ENCODE data around the gene NR4A3. TPM values are rescaled to one million over a fixed set of nuclear protein-coding genes. Genes with fewer than 3 reads are reported as not detected.

The NR4A3 gene
- total and polyA plus RNA-seq, 2 experiments from 2014 or later = 2.4 to 2.9 TPM

DNA sequence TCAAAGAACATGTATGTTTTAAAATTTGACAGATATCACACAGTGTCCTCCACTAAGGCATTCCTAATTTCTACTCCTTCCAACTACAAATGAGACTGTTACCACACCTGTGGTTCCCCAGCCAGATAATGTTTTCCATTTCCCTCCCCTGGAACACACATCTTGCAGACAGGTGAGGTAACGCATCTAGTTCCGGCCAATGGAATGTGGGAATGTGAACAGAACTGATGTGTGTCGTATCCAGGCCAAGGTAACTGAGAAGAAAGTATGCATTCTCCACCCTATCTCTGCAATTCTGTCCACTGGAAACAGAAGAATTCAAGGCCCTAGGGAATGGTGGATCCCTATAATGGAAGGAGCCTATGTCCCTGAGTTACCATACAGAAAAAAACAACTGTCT, 19.9 kb upstream of the NR4A3 start:
- Histone ChIP-seq H4K20me1 (ENCODE audit: insufficient read depth, poor library complexity, severe bottlenecking) (no peaks in the 10 kb centered on the region), H3K36me3 (replicated peaks; ENCODE audit: insufficient read depth, low read depth) (no peaks in the 10 kb centered on the region), H3K79me2 (no peaks in the 10 kb centered on the region), H3K4me1 (ENCODE audit: insufficient read depth) (no peaks in the 10 kb centered on the region), H2AFZ (no peak overlapping the region), H3K9me2 (replicated peaks; ENCODE audit: insufficient read depth) (no peaks in the 10 kb centered on the region), H3K4me2 (no peak overlapping the region), H3K4me3 (no peak overlapping the region), H3K9me3 (ENCODE audit: low read depth) (no peaks in the 10 kb centered on the region), H3K27ac (no peak overlapping the region), H3K27me3 (no peaks in the 10 kb centered on the region)
- DNase-seq (ENCODE audit: low spot score) = no peak
- TF ChIP-seq EZH2phosphoT487 (IDR thresholded peaks at IDR 0.05; ENCODE audit: low read depth, severe bottlenecking, unreplicated experiment) (no peak), EZH2 (IDR thresholded peaks at IDR 0.05; ENCODE audit: borderline replicate concordance) (no peak)
- TF ChIP-seq, protein P1, sequence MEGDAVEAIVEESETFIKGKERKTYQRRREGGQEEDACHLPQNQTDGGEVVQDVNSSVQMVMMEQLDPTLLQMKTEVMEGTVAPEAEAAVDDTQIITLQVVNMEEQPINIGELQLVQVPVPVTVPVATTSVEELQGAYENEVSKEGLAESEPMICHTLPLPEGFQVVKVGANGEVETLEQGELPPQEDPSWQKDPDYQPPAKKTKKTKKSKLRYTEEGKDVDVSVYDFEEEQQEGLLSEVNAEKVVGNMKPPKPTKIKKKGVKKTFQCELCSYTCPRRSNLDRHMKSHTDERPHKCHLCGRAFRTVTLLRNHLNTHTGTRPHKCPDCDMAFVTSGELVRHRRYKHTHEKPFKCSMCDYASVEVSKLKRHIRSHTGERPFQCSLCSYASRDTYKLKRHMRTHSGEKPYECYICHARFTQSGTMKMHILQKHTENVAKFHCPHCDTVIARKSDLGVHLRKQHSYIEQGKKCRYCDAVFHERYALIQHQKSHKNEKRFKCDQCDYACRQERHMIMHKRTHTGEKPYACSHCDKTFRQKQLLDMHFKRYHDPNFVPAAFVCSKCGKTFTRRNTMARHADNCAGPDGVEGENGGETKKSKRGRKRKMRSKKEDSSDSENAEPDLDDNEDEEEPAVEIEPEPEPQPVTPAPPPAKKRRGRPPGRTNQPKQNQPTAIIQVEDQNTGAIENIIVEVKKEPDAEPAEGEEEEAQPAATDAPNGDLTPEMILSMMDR (IDR thresholded peaks at IDR 0.05; ENCODE audit: poor library complexity) = no peak
- 88% methylated on average over 3 of the region's 3 CpGs for WGBS (ENCODE audit: low lambda C conversion rate, missing lambda C conversion rate)

DNA sequence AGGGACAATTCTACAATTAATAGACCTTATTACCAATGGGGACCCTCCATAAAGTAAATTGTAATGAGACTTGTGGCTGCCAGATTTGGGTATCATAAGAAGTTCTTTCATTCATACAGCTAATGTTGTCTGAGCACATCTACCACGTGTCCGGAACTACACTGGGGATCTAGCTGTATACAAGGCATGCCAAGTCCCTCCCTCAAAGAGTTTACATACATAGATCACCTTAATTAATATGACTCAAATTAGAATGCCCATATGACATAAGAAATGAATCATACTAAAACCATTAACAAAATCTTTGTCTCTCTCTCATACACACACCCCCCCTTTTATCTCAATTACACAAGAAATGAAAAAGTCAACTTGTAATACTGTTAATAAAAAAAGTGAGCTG, 18.0 kb upstream of the NR4A3 start:
- H3K9me3 ChIP-seq (ENCODE audit: low read depth) = no peaks in the 10 kb centered on the region
- no peak overlapping the region for H3K27ac ChIP-seq
- H3K27me3 ChIP-seq = no peaks in the 10 kb centered on the region
- H3K4me3 ChIP-seq = no peak overlapping the region
- H3K79me2 ChIP-seq = no peaks in the 10 kb centered on the region
- TF ChIP-seq EZH2 (IDR thresholded peaks at IDR 0.05; ENCODE audit: borderline replicate concordance) = no peak
- no peak for TF ChIP-seq EZH2phosphoT487 (IDR thresholded peaks at IDR 0.05; ENCODE audit: low read depth, severe bottlenecking, unreplicated experiment)
- TF ChIP-seq, protein P1 (IDR thresholded peaks at IDR 0.05; ENCODE audit: poor library complexity) = no peak
- H3K4me1 ChIP-seq (ENCODE audit: insufficient read depth) = no peaks in the 10 kb centered on the region
- no peaks in the 10 kb centered on the region for H3K36me3 ChIP-seq (replicated peaks; ENCODE audit: insufficient read depth, low read depth)
- no peak overlapping the region for H3K4me2 ChIP-seq
- no peaks in the 10 kb centered on the region for H3K9me2 ChIP-seq (replicated peaks; ENCODE audit: insufficient read depth)
- DNase-seq (ENCODE audit: low spot score) = no peak
- H4K20me1 ChIP-seq (ENCODE audit: insufficient read depth, poor library complexity, severe bottlenecking) = no peaks in the 10 kb centered on the region
- no peak overlapping the region for H2AFZ ChIP-seq
- whole genome bisulfite sequencing (ENCODE audit: low lambda C conversion rate, missing lambda C conversion rate) = 95% methylated on average over 2 of the region's 2 CpGs

DNA sequence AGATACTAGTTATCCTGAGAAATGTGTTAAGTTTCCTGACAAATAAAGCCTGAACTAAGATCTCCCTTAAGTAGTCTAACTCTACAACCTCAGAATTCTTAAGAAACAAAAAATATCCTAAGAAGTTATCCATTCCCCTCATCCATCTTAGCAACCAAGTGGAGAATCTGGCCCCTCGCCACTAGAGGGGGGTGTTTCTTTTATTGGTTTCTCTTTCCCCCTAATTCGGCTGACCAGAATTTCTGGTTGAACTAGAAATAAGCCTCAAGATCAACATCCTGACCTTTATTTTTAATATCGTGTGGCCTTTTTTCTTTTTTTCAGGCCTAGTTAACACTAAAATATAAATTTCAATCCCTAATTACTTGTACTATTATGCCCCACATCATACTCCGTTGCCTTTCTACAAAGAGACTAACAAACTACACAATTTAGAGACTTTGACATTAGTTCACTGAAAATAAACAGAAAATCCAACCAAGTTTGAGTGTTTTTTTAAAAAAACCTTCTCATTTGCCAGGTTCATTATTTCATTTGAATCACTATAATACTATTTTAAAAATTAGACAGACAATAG, 14.3 kb upstream of the NR4A3 start:
- H3K4me1 ChIP-seq (ENCODE audit: insufficient read depth) = no peaks in the 10 kb centered on the region
- H3K4me3 ChIP-seq = no peak overlapping the region
- H3K27me3 ChIP-seq = no peaks in the 10 kb centered on the region
- DNase-seq (ENCODE audit: low spot score) = peak; percentile 79
- no peaks in the 10 kb centered on the region for H3K9me3 ChIP-seq (ENCODE audit: low read depth)
- WGBS (ENCODE audit: low lambda C conversion rate, missing lambda C conversion rate) = 40% methylated on average over 4 of the region's 4 CpGs
- no peaks in the 10 kb centered on the region for H3K36me3 ChIP-seq (replicated peaks; ENCODE audit: insufficient read depth, low read depth)
- peaks cover 3% of the 10 kb centered on the region for H3K79me2 ChIP-seq
- H3K27ac ChIP-seq = no peak overlapping the region
- H3K9me2 ChIP-seq (replicated peaks; ENCODE audit: insufficient read depth) = no peaks in the 10 kb centered on the region
- TF ChIP-seq, protein P1 (IDR thresholded peaks at IDR 0.05; ENCODE audit: poor library complexity) = peak; percentile 74
- TF ChIP-seq EZH2phosphoT487 (IDR thresholded peaks at IDR 0.05; ENCODE audit: low read depth, severe bottlenecking, unreplicated experiment) (no peak), EZH2 (IDR thresholded peaks at IDR 0.05; ENCODE audit: borderline replicate concordance) (no peak)
- H3K4me2 ChIP-seq = no peak overlapping the region
- H4K20me1 ChIP-seq (ENCODE audit: insufficient read depth, poor library complexity, severe bottlenecking) = no peaks in the 10 kb centered on the region
- H2AFZ ChIP-seq = no peak overlapping the region

DNA sequence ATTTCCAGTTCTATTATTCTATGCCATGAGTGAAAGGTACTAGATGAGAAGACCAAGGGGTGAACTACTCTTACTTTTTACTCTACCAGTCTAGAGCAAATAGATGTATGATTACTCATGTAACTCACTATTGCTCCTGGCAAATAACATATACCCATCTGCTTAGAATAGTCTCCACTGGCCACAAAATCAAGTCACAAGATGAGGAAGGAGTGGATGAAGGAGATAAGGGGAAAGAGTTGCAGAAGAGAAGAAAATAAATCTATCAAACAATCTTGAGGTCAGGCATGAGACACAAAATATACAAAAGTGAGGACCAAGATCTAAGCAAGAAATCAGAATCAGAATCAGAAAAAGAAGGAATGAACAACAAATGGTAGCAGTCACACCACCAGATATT, 13.7 kb upstream of the NR4A3 start:
- Histone ChIP-seq H4K20me1 (ENCODE audit: insufficient read depth, poor library complexity, severe bottlenecking) (no peaks in the 10 kb centered on the region), H3K36me3 (replicated peaks; ENCODE audit: insufficient read depth, low read depth) (no peaks in the 10 kb centered on the region), H3K79me2 (peaks cover 3% of the 10 kb centered on the region), H3K4me3 (no peak overlapping the region), H3K9me3 (ENCODE audit: low read depth) (no peaks in the 10 kb centered on the region), H2AFZ (no peak overlapping the region), H3K27ac (no peak overlapping the region), H3K4me2 (no peak overlapping the region), H3K27me3 (no peaks in the 10 kb centered on the region), H3K4me1 (ENCODE audit: insufficient read depth) (no peaks in the 10 kb centered on the region), H3K9me2 (replicated peaks; ENCODE audit: insufficient read depth) (no peaks in the 10 kb centered on the region)
- TF ChIP-seq EZH2 (IDR thresholded peaks at IDR 0.05; ENCODE audit: borderline replicate concordance) (no peak), EZH2phosphoT487 (IDR thresholded peaks at IDR 0.05; ENCODE audit: low read depth, severe bottlenecking, unreplicated experiment) (no peak)
- TF ChIP-seq, protein P1 (IDR thresholded peaks at IDR 0.05; ENCODE audit: poor library complexity) = no peak
- no peak for DNase-seq (ENCODE audit: low spot score)

Data from hepatocyte (in vitro differentiated cells).